ENCODE results near the gene ANKRD28. TPM values are rescaled to one million over a fixed set of nuclear protein-coding genes. Genes with fewer than 3 reads are reported as not detected.

ANKRD28 gene
- total RNA-seq, 2 donors from 2014 or later = 18.4 to 35.8 TPM

DNA sequence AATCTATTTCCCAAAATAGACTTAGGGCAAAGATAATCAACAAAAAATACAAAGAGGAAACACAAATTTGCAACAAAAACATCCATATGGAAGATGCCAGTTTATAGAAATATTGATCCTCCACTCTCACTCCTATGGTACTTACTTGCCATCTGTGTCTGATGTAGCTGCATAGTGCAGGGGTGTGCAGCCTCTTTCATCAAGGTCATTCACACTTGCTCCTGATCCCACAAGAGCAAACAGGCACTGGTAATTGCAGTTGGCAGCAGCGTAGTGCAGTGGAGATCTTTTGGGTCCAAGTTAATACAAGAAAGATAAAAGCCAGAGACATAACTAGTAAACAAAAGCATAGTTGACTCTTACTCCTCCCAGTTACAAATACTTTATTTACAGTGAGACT is 90.0 kb downstream of the ANKRD28 start:
- H3K27ac ChIP-seq = no peak overlapping the region
- no peak overlapping the region for H3K4me3 ChIP-seq
- intact Hi-C loops (cut with DNase I) = no loop called here
- H3K27me3 ChIP-seq (replicated peaks; ENCODE audit: insufficient read depth) = no peaks in the 10 kb centered on the region
- no peaks in the 10 kb centered on the region for H3K36me3 ChIP-seq
- H3K4me1 ChIP-seq (replicated peaks) = no peaks in the 10 kb centered on the region
- DNase-seq (ENCODE audit: low spot score) = no peak
- WGBS = 87% methylated on average over 1 of the region's 1 CpG
- no peak for TF ChIP-seq POLR2A (IDR thresholded peaks at IDR 0.05)
- no peak for TF ChIP-seq POLR2AphosphoS5 (IDR thresholded peaks at IDR 0.05)
- TF ChIP-seq, protein P1, sequence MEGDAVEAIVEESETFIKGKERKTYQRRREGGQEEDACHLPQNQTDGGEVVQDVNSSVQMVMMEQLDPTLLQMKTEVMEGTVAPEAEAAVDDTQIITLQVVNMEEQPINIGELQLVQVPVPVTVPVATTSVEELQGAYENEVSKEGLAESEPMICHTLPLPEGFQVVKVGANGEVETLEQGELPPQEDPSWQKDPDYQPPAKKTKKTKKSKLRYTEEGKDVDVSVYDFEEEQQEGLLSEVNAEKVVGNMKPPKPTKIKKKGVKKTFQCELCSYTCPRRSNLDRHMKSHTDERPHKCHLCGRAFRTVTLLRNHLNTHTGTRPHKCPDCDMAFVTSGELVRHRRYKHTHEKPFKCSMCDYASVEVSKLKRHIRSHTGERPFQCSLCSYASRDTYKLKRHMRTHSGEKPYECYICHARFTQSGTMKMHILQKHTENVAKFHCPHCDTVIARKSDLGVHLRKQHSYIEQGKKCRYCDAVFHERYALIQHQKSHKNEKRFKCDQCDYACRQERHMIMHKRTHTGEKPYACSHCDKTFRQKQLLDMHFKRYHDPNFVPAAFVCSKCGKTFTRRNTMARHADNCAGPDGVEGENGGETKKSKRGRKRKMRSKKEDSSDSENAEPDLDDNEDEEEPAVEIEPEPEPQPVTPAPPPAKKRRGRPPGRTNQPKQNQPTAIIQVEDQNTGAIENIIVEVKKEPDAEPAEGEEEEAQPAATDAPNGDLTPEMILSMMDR (IDR thresholded peaks at IDR 0.05) = no peak
- no peaks in the 10 kb centered on the region for H3K9me3 ChIP-seq

DNA sequence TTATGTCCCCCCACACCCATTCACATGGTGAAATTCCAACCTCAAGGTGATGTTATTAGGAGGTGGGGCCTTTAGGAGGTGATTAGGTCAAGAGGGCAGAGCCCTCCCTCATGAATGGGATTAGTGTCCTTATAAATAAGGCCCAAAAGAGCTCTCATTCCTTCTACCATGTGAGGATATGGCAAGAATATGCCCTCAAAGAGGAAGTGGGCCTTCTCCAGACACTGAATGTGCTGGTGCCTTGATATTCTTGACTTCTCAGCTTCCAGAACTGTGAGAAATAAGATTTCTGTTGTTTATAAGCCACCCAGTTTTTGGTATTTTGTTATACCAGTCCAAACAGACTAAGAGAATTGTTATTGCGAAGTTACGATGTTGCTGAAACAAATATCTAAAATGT is 94.4 kb downstream of the ANKRD28 start:
- 100% methylated on average over 2 of the region's 2 CpGs for WGBS

GRCh38 chr3:15694628-15695027 is 103.2 kb downstream of the ANKRD28 start:
- WGBS = 47% methylated on average over 1 of the region's 1 CpG
- no peak for TF ChIP-seq POLR2A (IDR thresholded peaks at IDR 0.05)
- TF ChIP-seq, protein P1 (IDR thresholded peaks at IDR 0.05) = no peak
- no peak for DNase-seq (ENCODE audit: low spot score)
- H3K9me3 ChIP-seq = no peaks in the 10 kb centered on the region
- H3K4me1 ChIP-seq (replicated peaks) = no peaks in the 10 kb centered on the region
- H3K4me3 ChIP-seq = no peak overlapping the region
- intact Hi-C loops (cut with DNase I) = no loop called here
- no peak overlapping the region for H3K27ac ChIP-seq
- no peaks in the 10 kb centered on the region for H3K27me3 ChIP-seq (replicated peaks; ENCODE audit: insufficient read depth)
- no peaks in the 10 kb centered on the region for H3K36me3 ChIP-seq

More for the DNA sequence above, 94.4 kb downstream of the ANKRD28 start:
- TF ChIP-seq POLR2A (IDR thresholded peaks at IDR 0.05) = no peak
- no peak for TF ChIP-seq POLR2AphosphoS5 (IDR thresholded peaks at IDR 0.05)
- TF ChIP-seq, protein P1 (IDR thresholded peaks at IDR 0.05) = no peak
- Histone ChIP-seq H3K9me3 (no peaks in the 10 kb centered on the region), H3K4me1 (replicated peaks) (no peaks in the 10 kb centered on the region), H3K4me3 (no peak overlapping the region), H3K27ac (no peak overlapping the region), H3K27me3 (replicated peaks; ENCODE audit: insufficient read depth) (no peaks in the 10 kb centered on the region), H3K36me3 (no peaks in the 10 kb centered on the region)
- no peak for DNase-seq (ENCODE audit: low spot score)
- intact Hi-C loops (cut with DNase I) = no loop called here

- intact Hi-C loops (cut with DNase I) = no loop called here
- Histone ChIP-seq H3K36me3 (no peaks in the 10 kb centered on the region), H3K27ac (no peak overlapping the region), H3K4me3 (no peak overlapping the region), H3K4me1 (replicated peaks) (no peaks in the 10 kb centered on the region), H3K9me3 (no peaks in the 10 kb centered on the region), H3K27me3 (replicated peaks; ENCODE audit: insufficient read depth) (no peaks in the 10 kb centered on the region)
- TF ChIP-seq POLR2A (IDR thresholded peaks at IDR 0.05) (no peak), POLR2AphosphoS5 (IDR thresholded peaks at IDR 0.05) (no peak)
- TF ChIP-seq, protein P1 (IDR thresholded peaks at IDR 0.05) = no peak
- no peak for DNase-seq (ENCODE audit: low spot score)
- 0% methylated on average over 1 of the region's 1 CpG for WGBS
These were observed 104.4 kb downstream of the ANKRD28 start for GRCh38 chr3:15693355-15693754.

GRCh38 chr3:15690748-15691147 is 107.0 kb downstream of the ANKRD28 start:
- no peak for TF ChIP-seq POLR2AphosphoS5 (IDR thresholded peaks at IDR 0.05)
- no peak for TF ChIP-seq POLR2A (IDR thresholded peaks at IDR 0.05)
- TF ChIP-seq, protein P1 (IDR thresholded peaks at IDR 0.05) = no peak
- Histone ChIP-seq H3K27me3 (replicated peaks; ENCODE audit: insufficient read depth) (no peaks in the 10 kb centered on the region), H3K36me3 (no peaks in the 10 kb centered on the region), H3K9me3 (no peaks in the 10 kb centered on the region), H3K4me1 (replicated peaks) (peaks cover 4% of the 10 kb centered on the region), H3K27ac (no peak overlapping the region), H3K4me3 (no peak overlapping the region)
- 99% methylated on average over 5 of the region's 5 CpGs for WGBS
- no peak for DNase-seq (ENCODE audit: low spot score)
- intact Hi-C loops (cut with DNase I) = no loop called here

Measured in prostate gland (tissue), 2 donors.